SH-SY5Y (cell line): Measurements from ENCODE around the gene IDH3A.
A peak's percentile ranks its signal among the peaks of the same experiment; 100 is the strongest.

Experiments
- GATA2 ChIP-seq: IDR thresholded peaks from 2 replicates; pipeline ENCODE4 v1.6.1; 2011; ENCODE audit warnings: mild to moderate bottlenecking, low read depth, low read length
- GATA3 ChIP-seq: IDR thresholded peaks from 2 replicates; pipeline ENCODE4 v1.6.1; 2011; ENCODE audit warnings: low read depth, mild to moderate bottlenecking, low read length, moderate library complexity

GRCh38 chr15:78140292-78140691, 8.9 kb upstream of the IDH3A start:
- TF ChIP-seq GATA3 (no peak), GATA2 (peak; percentile 61)
